HS-27A (cell line): ENCODE measurements around the gene PDGFB.
A peak's percentile ranks its signal among the peaks of the same experiment; 100 is the strongest.

Experiments
- DNase-seq: peaks from one replicate; pipeline ENCODE4 v3.0.0-alpha.2; 2012; ENCODE audit warnings: low read depth, missing footprints

The PDGFB gene

GRCh38 chr22:39205344-39206021 lies 39.3 kb downstream of the PDGFB start:
- peak; percentile 60 for DNase-seq

GRCh38 chr22:39204216-39204615 lies 40.6 kb downstream of the PDGFB start:
- no peak for DNase-seq

- no peak for DNase-seq
Observed at GRCh38 chr22:39197578-39197977, 47.2 kb downstream of the PDGFB start.

GRCh38 chr22:39194098-39194497 lies 50.7 kb downstream of the PDGFB start:
- no peak for DNase-seq

- DNase-seq, result no peak
Observed at GRCh38 chr22:39188809-39189208, 56.0 kb downstream of the PDGFB start.

GRCh38 chr22:39185601-39186012 lies 59.2 kb downstream of the PDGFB start:
- DNase-seq, result no peak

- DNase-seq, result no peak
Observed at GRCh38 chr22:39184586-39185577, 59.9 kb downstream of the PDGFB start.

GRCh38 chr22:39183991-39184585 lies 60.7 kb downstream of the PDGFB start:
- DNase-seq, result no peak

- DNase-seq, result no peak
Observed at GRCh38 chr22:39182478-39183030, 62.2 kb downstream of the PDGFB start.

- DNase-seq, result no peak
Observed at GRCh38 chr22:39181778-39182177, 63.0 kb downstream of the PDGFB start.

- no peak for DNase-seq
Observed at GRCh38 chr22:39181356-39181755, 63.4 kb downstream of the PDGFB start.

- DNase-seq, result no peak
Observed at GRCh38 chr22:39179841-39180335, 64.9 kb downstream of the PDGFB start.

- DNase-seq, result no peak
Observed at GRCh38 chr22:39179401-39179827, 65.4 kb downstream of the PDGFB start.

- no peak for DNase-seq
Observed at GRCh38 chr22:39178206-39179111, 66.3 kb downstream of the PDGFB start.

- DNase-seq, result no peak
Observed at GRCh38 chr22:39177791-39178190, 67.0 kb downstream of the PDGFB start.

GRCh38 chr22:39177456-39177775 lies 67.4 kb downstream of the PDGFB start:
- DNase-seq, result no peak

GRCh38 chr22:39176714-39177455 lies 67.9 kb downstream of the PDGFB start:
- DNase-seq, result no peak

GRCh38 chr22:39176143-39176713 lies 68.6 kb downstream of the PDGFB start:
- peak; percentile 68 for DNase-seq

- peak; percentile 47 for DNase-seq
Observed at GRCh38 chr22:39175353-39176142, 69.2 kb downstream of the PDGFB start.
